ENCODE measurements around the gene B2M.
"Not testable (repeated sequence)": the region's sequence is repeated elsewhere in the genome, so short reads cannot be mapped to it uniquely, and the experiment has no call there.

B2M gene

DNA sequence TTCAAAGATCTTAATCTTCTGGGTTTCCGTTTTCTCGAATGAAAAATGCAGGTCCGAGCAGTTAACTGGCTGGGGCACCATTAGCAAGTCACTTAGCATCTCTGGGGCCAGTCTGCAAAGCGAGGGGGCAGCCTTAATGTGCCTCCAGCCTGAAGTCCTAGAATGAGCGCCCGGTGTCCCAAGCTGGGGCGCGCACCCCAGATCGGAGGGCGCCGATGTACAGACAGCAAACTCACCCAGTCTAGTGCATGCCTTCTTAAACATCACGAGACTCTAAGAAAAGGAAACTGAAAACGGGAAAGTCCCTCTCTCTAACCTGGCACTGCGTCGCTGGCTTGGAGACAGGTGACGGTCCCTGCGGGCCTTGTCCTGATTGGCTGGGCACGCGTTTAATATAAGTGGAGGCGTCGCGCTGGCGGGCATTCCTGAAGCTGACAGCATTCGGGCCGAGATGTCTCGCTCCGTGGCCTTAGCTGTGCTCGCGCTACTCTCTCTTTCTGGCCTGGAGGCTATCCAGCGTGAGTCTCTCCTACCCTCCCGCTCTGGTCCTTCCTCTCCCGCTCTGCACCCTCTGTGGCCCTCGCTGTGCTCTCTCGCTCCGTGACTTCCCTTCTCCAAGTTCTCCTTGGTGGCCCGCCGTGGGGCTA lies at the start of gene B2M, which contains the start of gene PATL2:
Gene B2M (plus strand): TSS at position 422 of the 647 bp plus-strand sequence. CDS start 30 bp downstream, at position 452.
Gene PATL2 (minus strand): TSS at position 228 of the 647 bp plus-strand sequence. CDS start 34,833 bp downstream, outside the sequence.
- in situ Hi-C loops (cut with MboI; ENCODE audit: low sequenced_read_pairs) = no loop called here

DNA sequence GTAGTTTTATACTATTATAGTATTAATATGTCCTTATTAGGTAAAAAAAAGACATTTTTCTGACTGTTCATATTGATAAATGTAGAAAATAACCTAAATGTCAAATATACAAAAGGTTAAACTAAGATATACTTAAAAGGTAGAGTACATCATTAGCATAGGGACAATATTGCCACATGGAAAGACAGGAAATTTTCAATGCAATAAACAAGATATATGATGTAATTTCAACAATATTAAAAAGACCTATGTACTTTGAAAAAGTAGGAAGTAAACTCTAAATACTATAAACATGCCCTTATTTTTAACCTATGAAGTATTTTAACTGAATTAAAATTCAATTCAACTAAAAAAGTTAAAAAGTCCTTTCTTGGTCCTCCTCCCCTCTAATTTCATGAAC lies 49.7 kb upstream of the B2M start:
- in situ Hi-C loops (cut with MboI; ENCODE audit: low sequenced_read_pairs) = no loop called here

DNA sequence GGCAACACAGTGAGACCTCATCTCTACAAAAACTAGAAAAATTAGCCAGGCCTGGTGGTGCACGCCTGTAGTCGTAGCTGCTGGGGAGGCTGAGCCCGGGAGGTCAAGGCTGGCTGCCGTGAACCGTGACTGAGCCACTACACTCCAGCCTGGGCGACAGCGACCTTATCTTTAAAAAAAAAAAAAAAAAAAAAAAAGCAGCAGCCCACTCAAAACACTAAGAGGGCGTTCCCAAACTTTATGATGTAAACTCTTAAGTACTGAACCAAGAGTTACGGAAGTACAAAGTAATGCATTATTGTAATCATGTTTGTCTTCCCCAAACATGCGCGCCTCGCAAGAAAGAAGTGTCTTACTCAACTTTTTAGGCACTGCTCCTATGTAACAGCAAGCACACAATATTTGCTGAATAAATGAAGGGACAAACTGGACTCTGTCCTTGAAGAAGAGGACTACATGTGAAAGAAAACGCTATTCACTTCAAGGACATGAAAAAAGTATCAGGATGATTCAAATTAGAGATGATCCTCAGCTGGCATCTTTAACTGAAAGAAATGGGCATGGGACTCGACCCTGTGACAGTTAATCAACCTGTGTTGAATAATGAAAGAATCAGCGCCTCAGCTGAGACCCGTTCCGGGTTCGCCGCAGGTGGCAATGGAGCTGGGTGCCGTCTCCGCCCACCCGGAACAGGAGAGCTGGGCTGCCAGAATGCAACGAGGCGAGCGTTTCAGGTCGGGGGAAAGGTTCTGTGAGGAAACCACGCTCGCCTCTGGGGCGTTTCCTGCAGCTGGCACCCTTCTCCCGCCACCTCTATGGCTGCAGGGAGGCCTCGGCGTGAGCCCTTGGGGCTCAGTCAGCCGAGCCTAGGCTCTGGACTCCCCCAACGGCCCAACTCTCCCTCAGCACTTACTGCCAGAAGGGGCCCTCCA lies 48.6 kb upstream of the B2M start:
- in situ Hi-C loops (cut with MboI; ENCODE audit: low sequenced_read_pairs) = no loop called here

DNA sequence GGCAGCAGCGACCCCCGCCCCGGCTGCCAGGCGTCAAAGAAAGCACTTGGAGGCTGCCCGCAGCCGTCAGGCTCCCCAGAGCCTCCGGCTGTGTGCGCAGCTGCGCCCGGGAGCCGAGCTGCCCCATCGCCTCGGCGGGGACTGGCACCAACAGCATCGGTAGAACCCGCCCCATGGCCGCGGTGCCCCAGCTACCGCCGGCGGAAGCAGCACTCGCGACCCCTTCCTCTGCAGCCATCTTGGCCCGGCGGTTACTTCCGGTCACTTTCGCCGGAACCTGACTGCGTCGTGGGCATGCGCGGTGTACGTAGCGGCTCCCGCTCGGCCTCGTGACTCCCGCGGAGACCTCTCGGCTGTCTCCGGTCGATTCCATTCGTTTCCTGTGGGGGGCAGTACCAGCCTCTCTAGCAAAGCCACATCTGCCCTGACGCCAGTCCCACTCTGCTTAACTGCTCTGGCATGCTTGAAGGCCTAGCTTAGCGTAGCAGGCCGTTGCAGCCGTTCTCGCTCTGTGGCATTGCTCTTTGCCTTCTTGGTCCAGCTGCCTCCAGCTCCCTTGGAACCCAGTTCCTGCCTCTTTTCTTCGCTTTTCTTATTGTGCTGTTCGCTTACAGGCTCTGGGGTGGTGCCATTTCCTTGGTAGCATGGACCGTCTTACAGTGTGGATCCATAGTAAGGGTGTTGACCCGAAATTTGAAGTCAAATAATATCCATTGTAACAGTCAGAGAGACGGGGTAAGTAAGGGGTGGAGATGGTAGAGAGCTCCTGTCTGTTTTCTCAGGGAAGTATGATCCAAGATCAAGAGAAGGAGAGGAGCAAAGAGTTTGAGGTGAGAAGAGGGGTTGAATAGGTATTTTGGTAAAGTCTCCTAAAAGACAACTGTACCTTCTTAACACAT lies 47.7 kb upstream of the B2M start, which contains the start of gene SPG11:
Gene SPG11 (minus strand): TSS at position 253 of the 899 bp plus-strand sequence. CDS start 15 bp downstream, at position 238.
- in situ Hi-C loops (cut with MboI; ENCODE audit: low sequenced_read_pairs) = no loop called here

DNA sequence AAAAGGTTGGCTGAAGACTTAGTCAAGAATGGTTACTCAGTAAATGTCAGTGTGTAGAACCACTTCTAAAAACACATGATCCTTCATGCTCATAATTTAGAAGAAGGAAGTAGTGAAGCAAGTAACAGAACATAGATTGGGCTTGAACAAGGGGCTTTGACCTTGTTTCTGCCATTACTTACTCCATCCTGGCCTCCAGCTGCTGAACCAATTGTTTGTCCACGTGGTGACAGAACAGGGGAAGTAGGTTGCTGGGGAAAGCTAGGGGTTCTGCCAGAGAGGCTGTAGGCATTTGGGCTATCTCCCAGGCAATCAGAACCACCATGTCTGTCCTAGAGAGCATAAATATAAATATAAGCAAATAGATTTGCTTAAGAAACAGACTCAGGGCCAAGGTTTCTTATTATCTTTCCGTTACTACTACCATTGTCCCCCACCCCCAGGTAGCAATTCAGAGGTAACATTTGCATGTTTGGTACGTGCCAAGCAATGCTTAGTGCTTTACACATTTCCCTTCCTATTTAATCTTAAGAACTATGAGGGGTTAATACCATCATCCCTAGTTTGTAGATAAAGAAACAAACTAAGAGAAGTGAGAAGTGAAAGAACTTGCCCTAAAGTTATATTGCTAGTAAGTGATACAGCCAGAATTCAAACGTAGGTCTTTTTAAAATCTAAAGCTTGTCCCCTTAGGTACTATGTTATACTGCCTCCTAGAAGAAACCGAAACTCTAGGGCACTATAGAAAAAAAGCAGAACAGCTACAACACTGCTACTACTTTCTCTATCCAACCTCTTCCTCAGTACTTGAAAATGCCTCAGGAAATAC lies 44.9 kb upstream of the B2M start:
- in situ Hi-C loops (cut with MboI; ENCODE audit: low sequenced_read_pairs) = no loop called here

DNA sequence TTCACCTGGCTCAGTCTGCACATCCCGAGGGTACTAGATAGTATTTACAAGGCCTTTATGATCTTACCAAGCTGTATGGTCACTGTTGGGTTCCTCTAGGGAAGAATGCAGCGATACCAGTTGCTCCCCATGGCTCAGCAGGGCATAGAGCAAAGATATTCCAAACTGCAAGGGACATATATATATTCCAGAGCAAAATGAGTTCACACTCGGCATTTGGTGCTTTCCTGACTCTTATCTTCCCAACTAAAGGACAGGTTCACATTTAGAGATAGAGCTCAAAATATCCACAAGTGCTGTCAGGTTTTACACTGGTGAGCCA lies 44.3 kb upstream of the B2M start:
- in situ Hi-C loops (cut with MboI; ENCODE audit: low sequenced_read_pairs) = no loop called here

DNA sequence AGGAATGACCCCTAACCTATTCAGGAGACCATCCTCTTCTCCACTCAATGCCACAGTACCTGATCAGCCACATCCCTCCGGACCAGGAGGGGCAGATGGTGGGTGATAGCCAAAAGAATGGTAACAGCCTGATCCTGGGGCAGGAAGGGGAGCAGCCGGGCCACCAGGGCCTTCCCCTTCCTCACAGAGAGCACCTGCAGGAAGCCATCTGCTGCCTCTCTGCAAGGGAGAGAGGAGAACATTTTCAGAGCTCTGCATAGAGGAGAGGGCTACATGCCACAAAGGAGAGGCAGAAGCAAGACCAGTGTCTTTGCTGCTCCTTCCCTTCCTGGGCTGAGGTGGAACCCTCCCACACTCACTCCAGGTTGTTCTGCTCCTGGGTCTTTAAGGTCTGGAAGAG lies 42.4 kb upstream of the B2M start:
- in situ Hi-C loops (cut with MboI; ENCODE audit: low sequenced_read_pairs) = no loop called here

DNA sequence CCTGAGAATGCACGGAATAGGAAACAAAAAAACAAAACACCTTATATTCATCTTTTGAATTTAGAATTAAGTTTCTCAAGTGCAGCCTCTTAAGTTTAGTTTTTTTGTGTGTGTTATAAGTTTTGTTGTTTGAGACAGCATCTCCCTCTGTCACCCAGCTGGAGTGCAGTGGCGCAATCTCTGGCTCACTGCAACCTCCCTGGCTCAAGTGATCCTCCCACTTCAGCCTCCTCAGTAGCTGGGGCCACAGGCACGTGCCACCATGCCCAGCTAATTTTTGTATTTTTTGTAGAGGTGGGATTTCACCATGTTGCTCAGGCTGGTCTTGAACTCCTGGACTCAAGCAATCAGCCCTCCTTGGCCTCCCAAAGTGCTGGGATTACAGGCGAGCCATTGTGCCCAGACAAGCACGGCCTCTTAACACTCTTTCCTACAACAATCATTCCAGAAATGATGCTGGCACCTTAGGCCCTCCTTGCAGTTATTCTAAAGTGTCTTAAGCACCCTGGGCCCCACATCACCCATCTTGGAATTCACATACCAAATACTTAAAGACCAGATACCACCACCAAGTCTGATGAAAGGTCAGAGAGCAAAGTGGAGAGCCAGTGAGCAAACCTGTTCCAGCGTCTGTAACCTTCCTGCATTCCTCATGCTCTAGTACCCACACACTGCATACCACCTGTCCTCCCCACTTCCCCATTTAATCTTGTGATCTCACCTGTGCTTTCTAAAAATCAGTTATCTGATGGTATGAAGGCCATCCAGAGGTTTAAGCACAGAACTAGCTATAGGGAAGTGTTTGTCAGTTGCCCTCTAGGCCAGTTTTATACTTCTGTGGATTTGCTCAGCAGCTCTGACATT lies 41.0 kb upstream of the B2M start:
- in situ Hi-C loops (cut with MboI; ENCODE audit: low sequenced_read_pairs) = no loop called here

DNA sequence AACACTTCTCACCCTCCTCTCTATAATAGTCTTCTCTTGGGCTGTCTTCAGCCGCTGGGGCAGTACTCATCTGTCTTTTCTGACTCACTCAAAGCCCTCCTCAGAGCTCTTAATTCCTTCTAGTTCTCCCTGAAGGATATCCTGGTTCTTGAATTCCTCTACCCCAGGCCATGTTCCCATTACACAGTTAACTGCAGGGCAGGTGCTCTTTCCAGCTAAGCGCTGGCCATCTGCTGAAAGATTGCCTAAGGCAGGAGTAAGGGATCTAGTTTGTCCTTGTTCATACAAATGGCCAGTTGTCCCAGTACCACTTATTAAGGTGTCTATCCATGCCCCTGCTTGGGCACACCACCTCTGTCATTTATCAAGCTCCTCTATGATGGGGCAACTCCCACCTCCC lies 37.7 kb upstream of the B2M start:
- in situ Hi-C loops (cut with MboI; ENCODE audit: low sequenced_read_pairs) = no loop called here

DNA sequence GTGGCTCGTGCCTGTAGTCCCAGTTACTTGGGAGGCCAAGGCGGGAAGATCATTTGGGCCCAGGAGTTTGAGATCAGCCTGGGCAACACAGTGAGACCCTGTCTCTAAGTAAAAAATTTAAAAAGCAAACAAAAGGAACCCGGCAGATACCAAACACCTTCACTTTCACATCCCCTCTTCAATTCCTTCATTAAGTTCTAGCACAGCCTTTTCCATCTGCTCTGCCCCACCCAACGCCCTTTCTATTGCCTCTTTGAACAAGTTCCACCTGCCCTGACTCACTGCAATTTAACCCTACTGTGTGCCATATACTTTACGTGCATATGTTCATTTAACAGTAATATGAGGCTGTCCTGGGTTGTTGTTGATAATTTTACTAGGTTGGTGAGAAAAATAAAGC lies 35.4 kb upstream of the B2M start:
- in situ Hi-C loops (cut with MboI; ENCODE audit: low sequenced_read_pairs) = no loop called here

DNA sequence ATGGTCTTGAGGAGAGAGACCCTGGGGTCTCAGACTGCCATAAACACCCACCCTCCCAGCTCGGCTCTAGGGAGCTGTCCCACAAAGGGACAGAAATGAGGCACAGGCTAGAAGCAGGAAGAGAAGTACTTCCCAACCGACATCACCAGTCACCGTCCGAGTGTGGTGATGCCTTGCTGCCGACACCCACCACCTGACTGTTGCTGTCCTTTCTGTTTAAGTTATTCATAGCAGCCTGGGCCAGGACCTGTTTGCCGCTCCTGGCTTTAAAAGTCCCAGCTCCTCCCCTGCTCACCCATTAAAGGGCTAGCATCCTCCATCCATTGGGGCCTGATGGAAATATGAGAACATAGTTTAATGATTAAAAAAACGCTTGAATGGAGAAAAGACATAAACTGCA lies 34.6 kb upstream of the B2M start:
- in situ Hi-C loops (cut with MboI; ENCODE audit: low sequenced_read_pairs) = no loop called here

DNA sequence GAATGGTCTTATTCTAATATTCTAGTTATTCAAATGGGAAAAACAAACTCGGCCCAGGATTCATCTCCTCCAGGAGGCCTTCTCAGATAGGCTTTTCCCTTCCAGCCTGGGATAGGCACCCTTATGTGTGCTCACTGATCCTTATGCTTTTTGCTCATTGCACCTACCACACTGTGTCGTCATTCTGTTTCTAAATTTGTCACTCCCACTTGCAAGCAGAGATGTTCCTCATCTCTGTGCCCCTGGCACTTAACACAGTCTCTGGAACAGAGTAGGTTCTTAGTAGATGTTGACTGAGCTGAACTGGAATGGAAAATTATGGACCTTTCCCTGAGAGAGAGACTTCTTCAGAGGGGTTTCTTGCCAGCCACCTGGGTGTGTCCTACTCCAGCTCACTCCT lies 29.1 kb upstream of the B2M start:
- in situ Hi-C loops (cut with MboI; ENCODE audit: low sequenced_read_pairs) = no loop called here

DNA sequence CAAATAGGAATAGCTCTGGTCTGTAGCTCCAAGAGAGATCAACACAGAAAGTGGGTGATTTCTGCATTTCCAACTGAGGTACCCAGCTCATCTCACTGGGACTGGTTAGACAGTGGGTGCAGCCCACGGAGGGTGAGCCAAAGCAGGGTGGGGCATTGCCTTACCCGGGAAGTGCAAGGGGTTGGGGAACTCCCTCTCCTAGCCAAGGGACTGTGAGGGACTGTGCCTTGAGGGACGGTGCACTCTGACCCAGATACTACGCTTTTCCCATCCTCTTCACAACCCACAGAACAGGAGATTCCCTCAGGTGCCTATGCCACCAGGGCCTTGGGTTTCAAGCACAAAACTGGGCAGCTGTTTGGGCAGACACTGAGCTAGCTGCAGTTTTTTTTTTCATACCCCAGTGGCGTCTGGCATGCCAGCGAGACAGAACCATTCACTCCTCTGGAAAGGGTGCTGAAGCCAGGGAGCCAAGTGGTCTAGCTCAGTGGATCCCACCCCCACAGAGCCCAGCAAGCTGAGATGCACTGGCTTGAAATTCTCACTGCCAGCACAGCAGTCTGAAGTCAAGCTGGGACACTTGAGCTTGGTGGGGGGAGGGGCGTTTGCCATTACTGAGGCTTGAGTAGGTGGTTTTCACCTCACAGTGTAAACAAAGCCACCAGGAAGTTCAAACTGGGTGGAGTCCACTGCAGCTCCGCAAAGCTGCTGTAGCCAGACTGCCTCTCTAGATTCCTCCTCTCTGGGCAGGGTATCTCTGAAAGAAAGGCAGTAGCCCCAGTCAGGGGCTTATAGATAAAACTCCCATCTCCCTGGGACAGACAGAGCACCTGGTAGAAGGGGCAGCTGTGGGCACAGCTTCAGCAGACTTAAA lies 28.3 kb upstream of the B2M start:
- in situ Hi-C loops (cut with MboI; ENCODE audit: low sequenced_read_pairs) = not testable (repeated sequence)

DNA sequence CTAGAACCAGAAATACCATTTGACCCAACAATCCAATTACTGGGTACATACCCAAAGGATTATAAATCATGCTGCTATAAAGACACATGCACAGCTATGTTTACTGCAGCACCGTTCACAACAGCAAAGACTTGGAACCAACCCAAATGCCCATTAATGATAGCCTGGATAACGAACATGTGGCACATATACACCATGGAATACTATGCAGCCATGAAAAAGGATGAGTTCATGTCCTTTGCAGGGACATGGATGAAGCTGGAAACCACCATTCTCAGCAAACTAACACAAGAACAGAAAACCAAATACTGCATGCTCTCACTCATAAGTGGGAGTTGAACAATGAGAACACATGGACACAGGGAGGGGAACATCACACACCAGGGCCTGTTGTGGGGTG lies 22.0 kb upstream of the B2M start:
- in situ Hi-C loops (cut with MboI; ENCODE audit: low sequenced_read_pairs) = not testable (repeated sequence)

DNA sequence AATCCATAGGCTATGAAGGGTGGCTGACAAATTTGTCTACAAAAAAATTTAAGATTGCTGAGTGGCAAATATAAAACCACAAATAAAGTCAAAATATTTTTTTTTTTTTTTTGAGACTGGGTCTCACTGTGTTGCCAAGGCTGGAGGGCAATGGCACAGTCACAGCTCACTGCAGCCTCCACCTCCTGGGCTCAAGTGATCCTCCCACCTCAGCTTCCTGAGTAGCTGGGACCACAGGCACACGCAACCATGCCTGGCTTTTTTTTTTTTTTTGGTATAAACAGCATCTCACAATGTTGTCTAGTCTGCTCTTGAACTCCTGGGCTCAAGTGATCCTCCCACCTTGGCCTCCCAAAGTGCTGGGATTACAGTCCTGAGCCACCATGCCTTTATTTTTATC lies 21.1 kb upstream of the B2M start:
- in situ Hi-C loops (cut with MboI; ENCODE audit: low sequenced_read_pairs) = not testable (repeated sequence)

DNA sequence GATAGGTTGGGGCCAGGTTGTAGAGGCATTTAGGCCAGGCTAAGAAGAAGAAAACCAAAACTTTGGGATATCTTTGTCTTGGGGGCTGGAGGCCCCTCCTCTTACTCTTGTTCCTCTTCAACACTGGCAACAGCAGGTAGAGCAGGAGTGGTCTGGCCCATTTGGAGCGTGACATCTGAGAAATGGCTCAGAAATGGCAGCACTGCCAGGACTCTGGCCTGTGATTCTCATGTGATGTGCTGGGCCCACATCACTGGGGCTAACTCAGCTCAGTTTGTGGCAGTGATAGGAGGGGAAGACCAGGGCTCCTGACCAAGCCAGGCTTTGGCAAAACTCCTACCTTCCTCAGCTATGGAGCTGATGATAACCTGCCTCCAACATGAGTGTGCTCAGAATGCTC lies 18.7 kb upstream of the B2M start:
- in situ Hi-C loops (cut with MboI; ENCODE audit: low sequenced_read_pairs) = no loop called here

DNA sequence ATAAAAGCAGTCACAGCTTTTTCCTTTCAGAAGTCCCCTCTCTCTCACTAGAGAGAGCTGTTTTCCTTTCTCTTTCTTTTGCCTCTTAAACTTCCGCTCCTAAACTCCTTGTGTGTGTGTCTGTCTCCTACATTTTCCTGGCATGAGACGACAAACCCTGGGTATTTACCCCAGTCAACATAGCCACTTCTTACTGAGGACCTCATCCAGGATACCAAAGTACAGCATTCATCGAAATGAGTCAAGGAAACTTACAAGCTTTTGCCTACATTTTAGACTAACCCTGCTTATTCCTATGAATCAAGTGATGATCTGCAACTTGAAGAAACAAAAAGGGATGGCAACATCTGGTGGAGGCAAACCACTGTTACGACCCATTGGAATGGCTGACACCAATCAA lies 16.9 kb upstream of the B2M start:
- in situ Hi-C loops (cut with MboI; ENCODE audit: low sequenced_read_pairs) = no loop called here

DNA sequence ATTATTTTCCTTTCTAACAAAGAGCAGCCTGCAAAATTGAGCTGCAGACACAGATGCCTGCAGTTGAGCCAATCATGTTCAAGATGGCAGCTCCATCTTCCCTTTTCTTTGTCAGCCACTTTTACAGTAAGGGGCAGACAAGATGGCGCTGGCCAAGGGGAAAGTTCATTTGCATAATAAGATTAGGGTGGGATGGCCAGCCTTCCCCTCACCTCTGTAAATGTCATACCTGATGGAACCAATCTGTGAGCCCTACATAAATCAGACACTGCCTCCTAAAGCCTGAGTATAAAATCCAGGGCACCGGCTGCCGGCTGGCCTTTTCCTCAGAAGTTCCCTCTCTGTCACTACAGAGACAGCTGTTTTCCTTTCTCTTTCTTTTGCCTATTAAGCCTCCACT lies 16.0 kb upstream of the B2M start:
- in situ Hi-C loops (cut with MboI; ENCODE audit: low sequenced_read_pairs) = no loop called here
